Epithelial cell of esophagus (primary cell): ENCODE results near the gene VMP1.

Experiments
- DNase-seq: peaks from one replicate; pipeline ENCODE4 v3.0.0; 2010; ENCODE audit warnings: low read depth
- H3K4me3 ChIP-seq: 2 replicates; pipeline ENCODE4 v1.5.1; 2011; ENCODE audit warnings: mild to moderate bottlenecking, low read length, control low read depth
- TF ChIP-seq, protein P1 (sequence below): IDR thresholded peaks from 2 replicates; pipeline ENCODE4 v1.5.1; 2011; ENCODE audit warnings: low read depth, mild to moderate bottlenecking, low read length, control low read depth, inconsistent platforms; ENCODE audit not compliant: insufficient read depth; ENCODE audit errors: missing control alignments

Gene VMP1

GRCh38 chr17:59807892-59808509 is 100.5 kb downstream of the VMP1 start:
- TF ChIP-seq, protein P1, sequence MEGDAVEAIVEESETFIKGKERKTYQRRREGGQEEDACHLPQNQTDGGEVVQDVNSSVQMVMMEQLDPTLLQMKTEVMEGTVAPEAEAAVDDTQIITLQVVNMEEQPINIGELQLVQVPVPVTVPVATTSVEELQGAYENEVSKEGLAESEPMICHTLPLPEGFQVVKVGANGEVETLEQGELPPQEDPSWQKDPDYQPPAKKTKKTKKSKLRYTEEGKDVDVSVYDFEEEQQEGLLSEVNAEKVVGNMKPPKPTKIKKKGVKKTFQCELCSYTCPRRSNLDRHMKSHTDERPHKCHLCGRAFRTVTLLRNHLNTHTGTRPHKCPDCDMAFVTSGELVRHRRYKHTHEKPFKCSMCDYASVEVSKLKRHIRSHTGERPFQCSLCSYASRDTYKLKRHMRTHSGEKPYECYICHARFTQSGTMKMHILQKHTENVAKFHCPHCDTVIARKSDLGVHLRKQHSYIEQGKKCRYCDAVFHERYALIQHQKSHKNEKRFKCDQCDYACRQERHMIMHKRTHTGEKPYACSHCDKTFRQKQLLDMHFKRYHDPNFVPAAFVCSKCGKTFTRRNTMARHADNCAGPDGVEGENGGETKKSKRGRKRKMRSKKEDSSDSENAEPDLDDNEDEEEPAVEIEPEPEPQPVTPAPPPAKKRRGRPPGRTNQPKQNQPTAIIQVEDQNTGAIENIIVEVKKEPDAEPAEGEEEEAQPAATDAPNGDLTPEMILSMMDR, result no peak
- H3K4me3 ChIP-seq, result no peak overlapping the region
- DNase-seq, result no peak

DNA sequence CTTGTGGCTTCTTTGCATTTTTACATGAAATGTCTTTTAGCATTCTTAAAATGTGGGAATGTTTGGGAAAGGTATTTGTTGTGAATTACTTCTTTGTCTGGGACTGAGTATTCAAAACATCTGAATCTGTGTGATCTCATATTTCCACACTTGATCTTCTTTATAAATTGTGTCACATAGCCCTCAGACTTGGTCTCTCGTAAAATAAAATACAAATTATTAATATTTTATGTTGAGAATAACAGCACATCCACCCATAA is 103.4 kb downstream of the VMP1 start:
- no peak for DNase-seq
- TF ChIP-seq, protein P1, result no peak

GRCh38 chr17:59811209-59811608 is 103.8 kb downstream of the VMP1 start:
- DNase-seq, result peak; percentile 36
- TF ChIP-seq, protein P1, result no peak
- H3K4me3 ChIP-seq, result no peak overlapping the region

More for the DNA sequence above, 103.4 kb downstream of the VMP1 start:
- H3K4me3 ChIP-seq, result no peak overlapping the region

- H3K4me3 ChIP-seq, result no peak overlapping the region
- DNase-seq, result no peak
- TF ChIP-seq, protein P1, result no peak
Observed at GRCh38 chr17:59812139-59812538, 104.7 kb downstream of the VMP1 start.

GRCh38 chr17:59814276-59814675 is 106.8 kb downstream of the VMP1 start:
- TF ChIP-seq, protein P1, result no peak
- no peak overlapping the region for H3K4me3 ChIP-seq
- DNase-seq, result no peak

GRCh38 chr17:59814685-59815084 is 107.2 kb downstream of the VMP1 start:
- TF ChIP-seq, protein P1, result no peak
- H3K4me3 ChIP-seq, result no peak overlapping the region
- DNase-seq, result no peak

GRCh38 chr17:59815965-59816364 is 108.5 kb downstream of the VMP1 start:
- TF ChIP-seq, protein P1, result no peak
- peak; percentile 53 for DNase-seq
- H3K4me3 ChIP-seq, result no peak overlapping the region
